Measurements from ENCODE around the gene NCLN.
"Not testable (repeated sequence)": the region's sequence is repeated elsewhere in the genome, so short reads cannot be mapped to it uniquely, and the experiment has no call there.

Gene NCLN

GRCh38 chr19:3225169-3225485, 39.4 kb downstream of the NCLN start:
- DNase-seq (ENCODE audit: low read depth in 2 of 2): no peak

- no peak for DNase-seq (ENCODE audit: low read depth in 2 of 2)
Observed at GRCh38 chr19:3225677-3226093, 40.0 kb downstream of the NCLN start.

DNA sequence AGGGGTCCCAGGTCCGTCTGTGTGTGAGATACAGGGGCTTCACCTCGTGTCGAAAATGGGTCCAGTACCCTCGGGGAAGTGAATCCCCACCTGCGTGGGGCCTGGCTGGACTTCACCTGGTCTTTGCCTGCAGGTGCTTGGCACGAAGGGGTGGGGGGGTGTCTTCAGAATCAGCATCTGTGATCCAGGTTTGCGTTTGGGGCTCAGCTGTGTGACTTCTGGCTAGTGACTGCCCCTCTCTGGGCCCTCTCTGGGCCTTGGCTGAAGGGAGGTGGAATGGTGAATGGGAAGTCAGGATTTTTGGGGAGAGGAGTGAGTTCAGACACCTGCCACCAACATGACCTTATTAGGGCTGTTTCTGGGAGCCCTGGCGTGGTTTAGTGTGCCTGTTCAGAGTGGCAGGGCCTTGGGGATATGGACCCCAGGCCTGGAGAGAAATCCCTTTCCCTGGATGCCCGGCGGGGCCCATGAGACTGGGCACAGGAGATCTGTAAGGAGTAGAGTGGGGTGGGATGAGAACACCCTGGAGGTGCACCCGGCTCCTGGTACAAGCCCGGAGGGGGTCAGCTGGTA, 41.4 kb downstream of the NCLN start:
- DNase-seq (ENCODE audit: low read depth in 2 of 2): no peak

GRCh38 chr19:3229346-3229743, 43.6 kb downstream of the NCLN start:
- no peak for DNase-seq (ENCODE audit: low read depth in 2 of 2)

DNA sequence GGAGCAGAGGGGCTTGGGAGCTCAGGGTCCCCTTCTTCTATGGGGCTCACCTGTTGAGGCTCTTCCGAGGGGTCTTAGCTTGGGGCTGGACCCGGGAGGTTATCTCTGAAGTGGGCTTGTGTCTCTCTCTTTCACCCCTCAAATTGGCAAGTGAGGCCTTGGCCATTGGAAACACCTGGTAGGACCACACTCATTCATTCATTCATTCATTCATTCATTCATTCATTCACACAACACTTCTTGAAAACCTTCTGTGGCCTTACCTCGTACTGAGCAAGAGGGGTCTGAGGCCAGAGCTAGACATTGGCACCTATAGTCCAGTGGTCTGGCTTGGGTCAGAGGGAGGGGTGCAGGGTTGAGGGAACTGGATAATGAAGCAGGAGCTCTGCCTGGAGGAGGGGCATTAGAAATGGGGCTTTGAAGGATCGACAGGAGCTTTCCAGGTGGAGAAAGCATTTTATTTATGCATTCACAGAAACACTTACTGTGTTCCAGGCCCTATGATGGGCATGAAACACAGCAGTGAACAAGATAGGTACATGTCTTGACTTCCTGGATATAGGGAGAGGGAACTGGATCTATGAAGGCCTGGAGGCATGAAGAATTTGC, 44.3 kb downstream of the NCLN start:
- DNase-seq (ENCODE audit: low read depth in 2 of 2): no peak

DNA sequence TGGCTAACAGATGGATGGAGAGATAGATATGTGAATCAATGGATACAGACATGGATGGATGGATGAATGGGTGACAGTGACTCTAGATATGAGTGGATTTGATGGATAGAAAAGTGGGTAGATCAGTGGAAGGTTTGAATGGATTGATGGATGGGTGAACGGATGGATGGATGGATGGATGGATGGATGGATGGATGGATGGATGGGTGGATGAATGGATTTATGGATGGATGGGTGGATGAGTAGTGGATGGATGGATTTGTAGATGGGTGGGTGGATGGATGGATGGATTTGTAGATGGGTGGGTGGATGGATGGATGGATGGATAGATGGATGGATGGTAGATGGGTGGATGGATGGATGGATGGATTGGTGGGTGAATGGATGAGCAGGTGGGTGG, 45.6 kb downstream of the NCLN start:
- DNase-seq (ENCODE audit: low read depth in 2 of 2): no peak

GRCh38 chr19:3233116-3233515, 47.4 kb downstream of the NCLN start:
- no peak for DNase-seq (ENCODE audit: low read depth in 2 of 2)

- DNase-seq (ENCODE audit: low read depth in 2 of 2): no peak
Observed at GRCh38 chr19:3233831-3234230, 48.1 kb downstream of the NCLN start.

GRCh38 chr19:3234800-3235199, 49.1 kb downstream of the NCLN start:
- no peak for DNase-seq (ENCODE audit: low read depth in 2 of 2)

DNA sequence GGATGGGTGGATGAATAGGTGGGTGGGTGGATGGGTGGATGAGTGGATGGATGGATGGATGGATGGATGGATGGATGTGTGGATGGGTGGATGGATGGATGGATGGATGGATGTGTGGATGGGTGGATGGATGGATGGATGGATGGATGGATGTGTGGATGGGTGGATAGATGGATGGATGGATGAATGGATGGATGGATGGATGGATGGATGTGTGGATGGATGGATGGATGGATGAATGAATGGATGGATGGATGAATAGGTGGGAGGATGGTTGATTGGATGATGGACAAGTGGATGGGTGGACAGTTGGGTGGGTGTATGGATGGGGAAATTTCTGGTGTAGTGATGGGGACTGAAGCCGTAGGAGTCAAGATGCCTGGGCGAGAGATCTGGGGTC, 49.9 kb downstream of the NCLN start:
- not testable (repeated sequence) for DNase-seq (ENCODE audit: low read depth in 2 of 2)

DNA sequence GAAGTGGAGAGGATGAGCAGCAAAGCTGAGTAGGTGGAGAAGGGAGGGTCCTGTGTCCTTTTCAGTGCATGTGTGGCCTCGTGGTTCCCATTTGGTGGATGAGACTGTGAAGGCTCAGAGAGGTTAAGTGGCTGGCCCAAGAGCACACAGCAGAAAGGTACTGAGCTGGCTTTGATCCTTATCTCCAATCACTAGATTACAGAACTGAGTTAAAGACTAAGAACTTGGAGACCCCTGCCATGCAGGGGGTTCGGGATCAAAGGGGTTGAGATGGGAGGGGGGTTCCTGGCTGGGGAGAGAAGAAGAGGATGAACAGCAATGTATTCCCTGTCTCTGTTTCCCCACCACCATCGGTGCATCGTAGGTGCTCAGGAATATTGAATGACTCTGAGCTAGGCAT, 50.5 kb downstream of the NCLN start:
- DNase-seq (ENCODE audit: low read depth in 2 of 2): no peak

DNA sequence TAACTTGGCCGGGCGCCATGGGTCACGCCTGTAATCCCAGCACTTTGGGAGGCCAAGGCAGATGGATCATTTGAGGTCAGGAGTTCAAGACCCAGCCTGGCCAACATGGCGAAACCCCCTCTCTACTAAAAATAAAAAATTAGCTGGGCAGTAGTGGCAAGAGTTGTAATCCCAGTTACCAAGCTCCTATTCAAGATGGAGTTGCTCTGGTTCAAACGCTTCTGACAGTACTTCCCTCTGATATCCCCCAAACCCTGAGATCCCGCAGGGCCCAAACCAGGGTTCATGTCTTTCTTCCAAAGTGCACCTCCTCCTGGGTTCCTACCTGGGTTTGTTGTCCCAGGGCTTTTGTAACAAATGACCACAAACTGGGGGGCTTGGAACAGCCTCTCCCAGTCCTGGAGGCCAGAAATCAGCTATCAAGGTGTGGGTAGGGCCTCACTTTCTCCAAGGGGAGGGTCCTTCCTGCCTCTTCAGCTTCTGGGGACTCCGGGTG, 52.4 kb downstream of the NCLN start:
- no peak for DNase-seq (ENCODE audit: low read depth in 2 of 2)

DNA sequence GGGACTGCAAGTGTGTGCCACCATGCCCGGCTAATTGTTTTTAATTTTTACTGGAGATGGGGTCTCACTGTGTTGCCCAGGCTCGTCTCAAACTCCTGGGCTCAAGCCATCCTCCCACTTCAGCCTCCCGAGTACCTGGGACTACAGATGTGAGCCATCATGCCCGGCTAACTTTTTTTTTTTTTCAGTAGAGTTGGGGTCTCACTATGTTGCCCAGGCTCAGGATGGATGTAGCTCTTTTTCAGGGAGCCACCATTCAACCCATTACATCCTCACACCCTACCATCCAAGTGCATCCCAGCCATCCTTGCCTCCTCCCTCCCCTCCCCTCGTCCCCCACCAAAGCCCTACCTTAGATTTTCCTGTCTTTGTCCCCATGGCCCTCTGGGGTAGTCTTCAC, 53.6 kb downstream of the NCLN start:
- no peak for DNase-seq (ENCODE audit: low read depth in 2 of 2)

- no peak for DNase-seq (ENCODE audit: low read depth in 2 of 2)
Observed at GRCh38 chr19:3243819-3244700, 58.3 kb downstream of the NCLN start.

GRCh38 chr19:3245050-3245449, 59.3 kb downstream of the NCLN start:
- no peak for DNase-seq (ENCODE audit: low read depth in 2 of 2)

- no peak for DNase-seq (ENCODE audit: low read depth in 2 of 2)
Observed at GRCh38 chr19:3248728-3249326, 63.1 kb downstream of the NCLN start.

GRCh38 chr19:3249408-3249807, 63.7 kb downstream of the NCLN start:
- no peak for DNase-seq (ENCODE audit: low read depth in 2 of 2)

- no peak for DNase-seq (ENCODE audit: low read depth in 2 of 2)
Observed at GRCh38 chr19:3250675-3251074, 64.9 kb downstream of the NCLN start.

DNA sequence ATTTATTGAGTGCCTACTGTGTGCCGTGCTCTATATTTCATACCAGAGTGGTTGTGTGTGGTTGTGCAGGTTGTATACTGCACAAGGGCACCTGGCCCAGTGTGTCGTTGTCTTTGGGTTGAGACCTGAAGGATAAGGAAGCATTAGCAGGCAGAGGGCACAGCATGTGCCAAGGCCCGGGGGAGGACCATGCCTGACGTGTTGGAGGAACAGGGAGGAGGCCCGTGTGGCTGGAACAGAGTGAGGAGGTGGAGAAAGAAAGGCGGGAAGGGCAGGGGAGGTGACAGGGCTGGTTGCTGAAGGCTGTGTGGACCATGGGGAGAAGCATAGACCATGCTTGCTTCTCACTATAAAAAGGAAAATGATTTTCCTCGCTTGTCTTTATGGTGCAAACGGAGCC, 65.5 kb downstream of the NCLN start:
- no peak for DNase-seq (ENCODE audit: low read depth in 2 of 2)

- DNase-seq (ENCODE audit: low read depth in 2 of 2): no peak
Observed at GRCh38 chr19:3252650-3253049, 66.9 kb downstream of the NCLN start.

- no peak for DNase-seq (ENCODE audit: low read depth in 2 of 2)
Observed at GRCh38 chr19:3253270-3253669, 67.5 kb downstream of the NCLN start.

- no peak for DNase-seq (ENCODE audit: low read depth in 2 of 2)
Observed at GRCh38 chr19:3254520-3254919, 68.8 kb downstream of the NCLN start.

- no peak for DNase-seq (ENCODE audit: low read depth in 2 of 2)
Observed at GRCh38 chr19:3257071-3257470, 71.3 kb downstream of the NCLN start.

All from stimulated activated CD8-positive, alpha-beta memory T cell treated with anti-CD3 and anti-CD28 coated beads, Interleukin-15, amount 100 ng/mL, for 4 hours (primary cell).